Muscle of back (tissue), 13 donors: ENCODE data around the gene TEX26. TPM values are rescaled to one million over a fixed set of nuclear protein-coding genes. Genes with fewer than 3 reads are reported as not detected.
A peak's percentile ranks its signal among the peaks of the same experiment; 100 is the strongest.

Experiments
- DNase-seq, 3 donors: peaks; one replicate each; pipeline versions ENCODE4 v3.0.0 to v3.0.0-alpha.2; 2013
- long read RNA-seq, 9 donors: transcript quantifications; one replicate each; lab custom pipeline, GENCODE V29; 2026
- polyA plus RNA-seq, 10 donors: library from polyadenylated mRNA; unstranded; fragments of 120-200 nt; gene quantifications; one replicate each; pipeline ENCODE4 v1.2.1, GENCODE V29; 2013; ENCODE audit not compliant: insufficient read length in 10 of 10

TEX26 gene
- polyA plus RNA-seq: under 1 TPM in 7 of 10 donors, not detected in 3; 0.15 to 0.74 (median 0.29) TPM
- long read RNA-seq, donor 1: 0 reads
- long read RNA-seq, donor 2: 0 reads
- long read RNA-seq, donor 3: 0 reads
- long read RNA-seq, donor 4: 0 reads
- long read RNA-seq, donor 5: 0 reads
- long read RNA-seq, donor 6: 0 reads
- long read RNA-seq, donor 7: 0 reads
- long read RNA-seq, donor 8: 0 reads
- long read RNA-seq, donor 9: 0 reads

GRCh38 chr13:30932481-30933353 is at the start of gene TEX26:
Gene TEX26, plus strand, starts transcription at chr13:30932656. Its CDS starts 60 bp downstream, at chr13:30932716.
- peak in 2 of 3 donors; percentile 19 to 67 for DNase-seq

DNA sequence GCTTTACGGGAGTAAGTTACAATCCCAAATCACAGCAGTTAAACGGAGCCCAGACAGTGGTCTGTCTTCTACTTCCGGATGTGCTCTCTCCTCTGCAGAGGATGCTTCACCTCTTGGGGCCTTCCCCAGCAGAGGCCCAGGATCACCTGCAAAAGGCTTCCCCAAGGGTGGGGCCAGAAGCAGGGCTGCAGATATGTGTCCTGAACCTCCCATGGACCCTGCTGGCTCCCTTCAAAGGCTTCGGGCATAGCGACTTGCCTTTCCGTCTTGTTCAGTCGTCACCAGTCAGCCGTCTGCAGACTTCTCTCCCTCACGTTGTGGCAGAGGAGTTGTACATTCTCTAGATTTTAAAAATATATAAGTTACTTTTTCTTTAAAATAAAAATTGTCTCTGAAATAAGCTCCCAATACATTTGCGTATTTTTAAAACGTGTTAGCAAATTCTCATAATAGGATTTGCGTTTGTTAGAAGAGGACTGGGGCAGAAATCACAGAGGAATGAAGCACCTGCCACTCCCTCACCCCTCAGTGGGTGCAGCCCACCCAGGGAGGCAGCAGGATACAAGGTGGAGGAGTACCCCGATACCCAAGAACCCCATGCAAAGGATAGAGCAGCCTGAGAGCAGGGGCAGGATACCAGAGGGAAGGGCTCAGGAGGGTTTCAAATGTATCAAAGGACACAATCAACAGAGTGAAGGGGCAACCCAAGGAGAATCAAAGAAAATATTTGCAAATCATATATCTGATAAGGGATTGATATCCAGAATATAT is 49.3 kb upstream of the TEX26 start:
- DNase-seq: peak in 1 of 3 donors; percentile 42

DNA sequence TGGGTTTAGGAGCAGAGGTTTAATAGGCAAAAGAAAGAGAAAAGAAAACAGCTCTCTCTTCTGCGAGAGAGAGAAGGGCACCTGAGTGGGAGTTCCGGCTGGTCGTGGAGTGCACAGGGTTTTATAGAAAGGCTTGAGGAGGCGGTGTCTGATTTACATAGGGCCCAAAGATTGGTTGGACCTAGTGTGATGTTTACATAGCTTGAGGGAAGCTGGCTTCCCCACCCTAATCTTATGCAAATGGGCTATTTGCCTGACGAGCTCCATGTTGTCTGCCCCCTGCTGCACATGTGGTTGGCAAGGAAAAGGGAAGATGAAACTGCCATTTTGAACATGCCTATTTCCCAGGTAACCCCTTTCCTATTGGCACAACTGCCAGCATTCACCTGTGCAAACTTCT is 47.9 kb upstream of the TEX26 start:
- no peak for DNase-seq

DNA sequence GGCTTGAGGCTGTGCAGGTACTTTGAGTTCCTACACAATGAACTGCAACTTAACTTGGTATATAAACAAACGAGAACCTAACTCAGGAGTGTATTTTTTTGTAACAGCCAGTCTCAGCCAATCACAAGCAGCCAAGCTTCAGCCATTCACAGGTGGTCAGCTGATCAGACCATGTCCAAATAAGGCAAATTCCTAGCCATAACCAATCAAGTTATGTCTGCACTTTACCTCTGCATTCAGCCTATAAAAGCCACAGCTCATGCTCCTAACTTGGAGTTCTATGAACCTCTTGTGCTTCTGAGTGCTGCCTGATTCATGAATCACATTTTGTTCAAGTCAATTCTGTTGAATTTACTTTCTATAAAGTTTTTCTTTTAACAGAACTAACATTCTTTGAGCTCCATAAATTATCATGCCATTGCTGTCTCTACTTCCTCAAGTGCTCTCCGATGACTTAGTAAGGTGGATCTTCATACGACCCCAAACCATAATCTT is 43.2 kb upstream of the TEX26 start:
- DNase-seq: no peak

- no peak for DNase-seq
Measured at GRCh38 chr13:30892966-30893365, 39.5 kb upstream of the TEX26 start.

DNA sequence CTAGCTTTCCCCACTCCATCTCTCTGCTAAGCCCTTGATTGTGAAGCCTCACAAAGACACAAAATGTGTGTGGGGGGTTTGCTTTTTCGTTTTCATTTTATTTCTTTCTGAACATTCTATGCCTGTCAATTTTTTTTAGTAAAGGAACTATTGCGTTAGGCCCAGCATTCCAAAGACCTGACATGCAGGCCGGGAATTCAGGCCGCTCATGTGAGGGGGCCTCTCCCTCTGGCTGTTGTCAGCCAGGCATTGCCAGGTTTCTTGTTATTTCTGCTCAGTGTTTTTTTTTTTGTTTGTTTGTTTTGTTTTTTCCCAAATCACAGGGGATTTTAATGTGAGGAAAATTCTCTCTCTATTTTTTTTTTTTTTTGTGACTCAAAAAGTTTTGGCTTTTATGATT is 36.7 kb upstream of the TEX26 start:
- peak; percentile 74 to 89 (median 81) for DNase-seq

GRCh38 chr13:30898070-30898469 is 34.4 kb upstream of the TEX26 start:
- DNase-seq: no peak

GRCh38 chr13:30898678-30899241 is 33.7 kb upstream of the TEX26 start:
- DNase-seq: peak; percentile 69 to 83 (median 80)

DNA sequence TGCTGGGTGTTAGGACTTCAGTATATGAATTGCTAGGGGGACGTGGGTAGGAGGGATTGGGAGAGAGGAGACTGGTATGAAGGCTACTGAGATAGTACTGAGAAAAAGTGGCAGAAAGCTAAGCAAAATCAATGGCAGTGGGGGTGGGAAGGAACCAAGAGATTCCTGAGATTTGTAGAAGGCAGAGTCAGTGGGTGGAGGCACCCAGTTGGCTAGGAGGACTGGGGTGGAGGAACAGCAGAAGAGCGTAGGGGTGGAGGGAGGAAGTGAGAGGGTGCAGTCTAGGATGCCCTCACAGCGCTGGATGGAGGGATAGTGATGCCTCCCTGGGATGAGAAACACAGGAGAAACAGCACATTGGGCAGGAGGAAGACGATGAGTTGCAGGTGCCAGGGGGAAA is 32.0 kb upstream of the TEX26 start:
- no peak for DNase-seq

GRCh38 chr13:30900952-30901749 is 31.3 kb upstream of the TEX26 start:
- DNase-seq: no peak

DNA sequence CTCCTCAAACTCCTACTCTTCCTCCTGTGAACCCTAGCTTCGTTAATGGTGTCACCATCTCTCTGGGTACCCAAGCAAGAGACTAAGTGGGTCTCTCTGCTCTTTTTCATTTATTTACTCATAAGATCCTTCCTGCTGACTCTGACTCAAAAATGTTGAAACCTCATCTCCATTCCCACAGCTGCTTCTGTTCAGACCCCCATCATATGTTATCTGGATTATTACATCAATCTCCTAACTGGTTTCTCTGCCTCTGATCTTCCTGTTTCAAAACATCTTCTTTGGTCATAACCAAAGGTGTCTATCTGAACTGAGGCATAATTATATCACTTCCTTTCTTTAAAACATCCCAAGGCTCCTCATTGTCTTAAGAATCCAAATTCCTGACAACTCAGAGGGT is 28.4 kb upstream of the TEX26 start:
- DNase-seq: no peak

DNA sequence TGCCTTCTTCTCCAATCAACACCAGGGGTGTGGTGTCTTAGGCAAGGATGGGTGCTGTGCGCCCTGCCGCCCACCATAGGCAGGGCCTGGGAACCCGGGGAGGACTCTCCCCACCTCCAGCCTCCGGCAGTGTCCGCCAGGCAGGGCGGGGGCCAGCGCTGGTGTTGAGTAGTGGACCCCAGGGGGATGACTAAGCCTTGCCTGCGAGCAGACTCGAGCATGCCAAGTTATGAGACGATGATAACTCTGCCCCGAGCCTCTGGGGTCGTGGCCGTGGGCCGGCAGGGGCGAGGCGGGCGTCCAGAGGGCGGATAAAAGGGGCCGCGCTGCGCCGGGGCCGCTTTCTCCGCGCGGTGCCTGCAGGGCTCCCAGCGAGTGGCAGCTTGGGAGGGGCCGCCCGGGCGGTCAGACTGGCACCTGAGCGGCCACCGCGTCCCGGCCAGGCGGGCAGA is 26.5 kb upstream of the TEX26 start, which contains the start of gene MEDAG:
Gene MEDAG, plus strand, starts transcription at position 340 of the 452 bp plus-strand sequence. CDS start 245 bp downstream, outside the sequence.
- peak; percentile 65 to 90 (median 85) for DNase-seq

- no peak for DNase-seq
Measured at GRCh38 chr13:30906411-30907051, 25.9 kb upstream of the TEX26 start.

GRCh38 chr13:30907121-30907861 is 25.2 kb upstream of the TEX26 start:
- peak in 1 of 3 donors; percentile 51 for DNase-seq

- DNase-seq: peak in 1 of 3 donors; percentile 68
Measured at GRCh38 chr13:30908416-30908980, 24.0 kb upstream of the TEX26 start.

- no peak for DNase-seq
Measured at GRCh38 chr13:30910676-30911075, 21.8 kb upstream of the TEX26 start.

DNA sequence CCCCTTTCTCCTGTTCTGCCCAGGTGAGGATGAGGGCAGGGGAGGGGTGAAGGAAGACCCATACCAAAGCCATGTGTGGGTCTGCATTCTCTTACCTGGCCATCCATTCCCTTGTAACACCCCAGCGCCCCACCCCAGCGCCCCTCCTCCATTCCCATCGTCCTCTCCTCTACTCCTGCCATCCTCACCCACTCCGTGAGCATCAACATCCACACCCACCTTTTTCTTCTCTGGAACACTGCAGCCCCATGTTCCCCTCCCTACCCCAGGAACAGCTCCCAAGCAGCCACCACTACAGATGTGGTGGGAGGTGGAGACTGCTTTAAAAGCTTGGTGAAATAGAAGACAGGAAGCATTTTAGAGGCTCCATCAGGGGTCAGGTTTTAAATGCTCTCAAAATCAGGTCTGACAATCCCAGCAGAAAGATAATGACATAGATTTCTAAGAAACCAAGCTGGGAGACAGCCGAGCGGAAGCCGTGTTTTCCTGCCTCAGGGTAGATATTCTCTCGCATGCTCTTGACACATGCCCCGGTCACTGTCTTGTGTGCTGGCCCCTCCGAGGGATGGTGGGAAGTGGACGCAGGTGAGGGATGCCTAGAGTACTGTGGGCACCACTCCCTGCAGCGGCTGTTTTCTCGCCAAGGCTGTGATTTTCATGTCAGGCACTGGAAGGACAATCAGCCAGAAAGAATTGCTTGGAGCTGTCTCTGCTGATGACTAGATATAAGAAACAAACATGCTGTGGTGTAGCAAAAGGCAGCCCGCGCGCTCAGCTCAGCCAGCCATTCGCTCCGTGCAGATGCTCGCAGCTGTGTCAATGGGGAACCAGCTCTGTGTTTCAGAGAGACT is 16.5 kb upstream of the TEX26 start:
- peak in 1 of 3 donors; percentile 41 for DNase-seq

DNA sequence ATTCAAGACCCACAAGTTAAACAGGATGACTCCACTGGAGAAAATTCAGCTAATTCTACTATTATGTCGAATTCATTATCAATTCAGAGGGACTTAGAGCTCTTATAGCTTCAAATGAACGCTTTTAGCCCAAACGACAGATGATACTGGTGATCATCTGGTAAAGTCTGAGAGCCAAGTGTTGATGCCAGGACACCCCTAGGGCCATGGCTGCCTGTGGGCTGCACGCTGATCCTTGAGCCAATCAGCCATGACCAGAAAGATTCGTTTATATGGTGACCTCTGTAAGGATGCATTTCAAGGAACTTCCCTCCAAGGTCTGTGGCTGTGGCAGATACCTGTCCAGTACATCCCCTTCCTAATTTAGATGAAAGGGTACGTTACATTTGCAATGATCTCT is 15.5 kb upstream of the TEX26 start:
- DNase-seq: no peak
